A673 (cell line): ENCODE results near the gene NPBWR2.

ENCODE experiments used
- CTCF ChIP-seq: fragments of 300-800, 200-600 bp; sonication (generic); conservative IDR thresholded peaks from 2 replicates; pipeline ENCODE4 v1.5.1; 2017; ENCODE audit warnings: low read depth, mild to moderate bottlenecking, antibody characterized with exemption, low read length, moderate library complexity, mixed read lengths
- EZH2 ChIP-seq: fragments of 200-600 bp; sonication (generic); IDR thresholded peaks from 2 replicates; pipeline ENCODE4 v1.6.1; 2017; ENCODE audit warnings: borderline replicate concordance, low read depth, mild to moderate bottlenecking, mixed read lengths, antibody characterized with exemption, low read length; ENCODE audit not compliant: poor library complexity, severe bottlenecking

- TF ChIP-seq EZH2 (no peak), CTCF (no peak)
These were observed 23.5 kb upstream of the NPBWR2 start for GRCh38 chr20:64130876-64131275.
